Stimulated activated CD4-positive, alpha-beta T cell treated with anti-CD3 and anti-CD28 coated beads, Interleukin-15, amount 100 ng/mL, for 48 hours (primary cell): ENCODE results near the gene PPTC7.
"Not testable (repeated sequence)": the region's sequence is repeated elsewhere in the genome, so short reads cannot be mapped to it uniquely, and the experiment has no call there.

Experiments used
- DNase-seq, 2 donors: peaks; one replicate each; pipeline ENCODE4 v3.0.0-alpha.2; 2020; ENCODE audit warnings: low read depth in 2 of 2

Gene PPTC7

GRCh38 chr12:110561471-110562201 lies 21.5 kb downstream of the PPTC7 start:
- DNase-seq = no peak

- no peak for DNase-seq
Observed at GRCh38 chr12:110560946-110561345, 22.2 kb downstream of the PPTC7 start.

- DNase-seq = no peak
Observed at GRCh38 chr12:110560048-110560447, 23.1 kb downstream of the PPTC7 start.

GRCh38 chr12:110558945-110559344 lies 24.2 kb downstream of the PPTC7 start:
- DNase-seq = not testable (repeated sequence)

- no peak for DNase-seq
Observed at GRCh38 chr12:110557300-110557699, 25.8 kb downstream of the PPTC7 start.

GRCh38 chr12:110556705-110557104 lies 26.4 kb downstream of the PPTC7 start:
- DNase-seq = no peak

GRCh38 chr12:110555577-110556406 lies 27.3 kb downstream of the PPTC7 start:
- DNase-seq = no peak

- no peak for DNase-seq
Observed at GRCh38 chr12:110554184-110554583, 28.9 kb downstream of the PPTC7 start.

- DNase-seq = no peak
Observed at GRCh38 chr12:110550981-110551380, 32.1 kb downstream of the PPTC7 start.

GRCh38 chr12:110549716-110550115 lies 33.4 kb downstream of the PPTC7 start:
- no peak for DNase-seq

- no peak for DNase-seq
Observed at GRCh38 chr12:110548678-110549077, 34.4 kb downstream of the PPTC7 start.

- no peak for DNase-seq
Observed at GRCh38 chr12:110547090-110547489, 36.0 kb downstream of the PPTC7 start.

- DNase-seq = no peak
Observed at GRCh38 chr12:110546339-110546738, 36.8 kb downstream of the PPTC7 start.

- DNase-seq = no peak
Observed at GRCh38 chr12:110545812-110546211, 37.3 kb downstream of the PPTC7 start.

- not testable (repeated sequence) for DNase-seq
Observed at GRCh38 chr12:110545259-110545658, 37.9 kb downstream of the PPTC7 start.

GRCh38 chr12:110543965-110544364 lies 39.2 kb downstream of the PPTC7 start:
- DNase-seq = no peak

GRCh38 chr12:110543252-110543959 lies 39.7 kb downstream of the PPTC7 start:
- DNase-seq = no peak

GRCh38 chr12:110540048-110540447 lies 43.1 kb downstream of the PPTC7 start:
- DNase-seq = no peak

- no peak for DNase-seq
Observed at GRCh38 chr12:110538869-110539622, 44.1 kb downstream of the PPTC7 start.

GRCh38 chr12:110537605-110538409 lies 45.3 kb downstream of the PPTC7 start:
- DNase-seq = no peak
